NCI-H526 treated with DMSO at 0.1 percent for 48 hours (cell line): ENCODE measurements around the gene MYL3.

Source experiments
- DNase-seq: peaks from one replicate; lab custom pipeline; 2025; lab: John Stamatoyannopoulos, UW

The MYL3 gene

DNA sequence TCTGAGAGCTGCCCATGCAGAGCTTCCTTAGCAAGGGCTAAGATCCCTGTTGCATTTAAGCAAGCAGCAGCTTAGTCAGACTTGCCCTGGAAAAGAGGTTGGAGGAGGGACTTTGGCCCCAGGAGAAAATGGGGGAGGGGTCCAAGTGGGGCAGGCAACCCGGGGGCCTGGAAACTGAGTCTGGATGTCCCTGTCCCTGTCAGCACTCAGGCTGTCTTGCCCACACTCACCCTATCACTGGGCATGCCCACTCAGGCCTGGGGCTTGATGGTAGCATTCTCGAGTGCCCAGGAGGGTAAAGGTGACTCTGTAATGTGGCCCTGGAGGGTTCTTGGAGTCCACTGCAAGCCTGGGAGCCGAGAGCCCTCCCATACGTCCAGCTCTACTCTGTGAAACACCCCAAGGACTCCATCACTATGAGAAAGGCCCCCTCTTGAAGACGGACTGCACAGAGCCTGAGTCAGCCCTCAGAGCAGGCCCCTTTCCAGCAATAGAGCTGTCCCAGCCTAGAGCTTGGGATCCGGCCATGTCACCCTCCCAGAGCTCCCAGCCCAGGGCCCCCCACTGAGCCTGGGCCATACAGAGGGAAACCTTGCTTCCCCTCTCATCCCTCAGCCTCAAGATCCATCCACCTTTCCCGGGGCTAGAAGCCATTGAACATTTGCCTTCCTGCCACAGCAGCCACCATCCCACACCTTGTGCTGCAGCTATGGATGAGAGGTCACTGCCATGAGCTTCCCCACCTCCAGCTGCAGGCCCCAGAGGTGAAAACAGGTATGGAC, 13.4 kb downstream of the MYL3 start:
- DNase-seq, result no peak

DNA sequence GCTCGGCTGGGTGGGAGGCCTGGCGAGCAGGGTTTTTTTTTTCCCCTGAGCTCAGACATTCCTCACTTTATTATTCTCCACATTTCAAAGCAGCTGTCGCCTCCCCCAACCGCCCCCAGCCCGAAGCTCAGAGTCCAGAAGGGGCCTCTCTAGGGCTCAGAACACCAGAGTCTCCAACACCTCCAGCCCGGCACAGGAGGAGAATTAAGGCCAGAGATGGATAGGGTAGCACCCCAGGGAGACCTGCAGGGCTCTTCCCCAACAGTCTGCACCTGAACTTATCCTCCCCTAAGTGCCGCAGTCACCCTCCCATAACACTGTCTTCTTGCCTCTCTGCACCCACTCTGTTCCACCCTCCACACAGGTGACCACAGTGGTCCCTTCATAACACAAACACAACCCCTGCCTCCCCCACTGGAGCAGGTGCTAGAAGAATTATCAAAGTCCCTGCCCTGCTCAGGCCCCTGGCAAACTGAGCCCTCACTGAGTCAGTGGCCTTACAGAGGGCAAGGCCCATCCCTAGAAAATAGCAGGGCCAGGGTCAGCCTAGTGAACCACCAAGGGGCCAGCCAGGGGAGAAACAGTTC, 14.1 kb downstream of the MYL3 start:
- no peak for DNase-seq

- DNase-seq, result no peak
Measured at GRCh38 chr3:46848271-46849044, 14.8 kb downstream of the MYL3 start.

DNA sequence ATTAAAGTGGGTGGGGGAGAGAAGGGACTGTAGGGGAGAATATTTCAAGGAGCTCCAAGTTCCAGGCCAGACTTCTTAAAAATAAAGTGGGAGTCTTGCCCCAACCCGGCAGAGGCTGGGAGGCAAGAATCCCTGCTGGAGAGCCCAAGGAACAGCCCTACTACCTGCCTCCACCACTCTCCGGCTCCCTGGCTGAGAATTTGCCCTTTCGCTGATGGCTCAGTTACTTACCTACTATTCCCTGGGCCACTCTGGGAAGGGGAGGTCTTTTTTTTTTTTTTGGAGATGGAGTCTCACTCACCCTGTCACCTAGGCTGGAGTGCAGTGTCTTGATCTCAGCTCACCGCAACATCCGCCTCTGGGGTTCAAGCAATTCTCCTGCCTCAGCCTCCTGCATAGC, 15.5 kb downstream of the MYL3 start:
- DNase-seq, result no peak

- no peak for DNase-seq
Measured at GRCh38 chr3:46846624-46847542, 16.4 kb downstream of the MYL3 start.

GRCh38 chr3:46845860-46846623, 17.2 kb downstream of the MYL3 start:
- DNase-seq, result no peak

DNA sequence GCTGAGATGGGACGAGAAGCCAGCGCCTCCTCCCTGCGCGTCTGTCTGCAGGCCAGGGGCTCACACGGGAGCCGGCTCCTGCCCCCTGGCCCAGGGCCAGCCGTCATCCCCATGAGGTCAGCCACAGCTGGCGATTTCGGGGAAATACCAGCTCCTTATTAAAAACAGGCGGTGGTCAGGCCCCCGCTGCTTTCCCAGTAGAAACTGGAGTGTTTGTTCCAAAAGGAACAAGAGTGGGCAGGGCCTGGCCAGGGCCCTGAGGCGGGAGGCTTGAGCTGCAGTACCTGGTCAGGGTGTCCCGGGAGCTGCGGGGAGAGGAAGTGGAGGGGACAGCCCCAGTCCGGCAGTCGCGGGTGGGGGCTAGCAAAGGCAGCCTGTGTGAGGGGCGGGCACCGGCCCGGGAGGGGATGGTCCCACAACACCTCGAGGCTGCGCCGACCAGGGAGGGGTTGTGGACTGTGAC, 17.8 kb downstream of the MYL3 start:
- DNase-seq, result no peak

- DNase-seq, result no peak
Measured at GRCh38 chr3:46844881-46845312, 18.3 kb downstream of the MYL3 start.

- no peak for DNase-seq
Measured at GRCh38 chr3:46844397-46844796, 18.8 kb downstream of the MYL3 start.

GRCh38 chr3:46843508-46843907, 19.7 kb downstream of the MYL3 start:
- DNase-seq, result no peak

DNA sequence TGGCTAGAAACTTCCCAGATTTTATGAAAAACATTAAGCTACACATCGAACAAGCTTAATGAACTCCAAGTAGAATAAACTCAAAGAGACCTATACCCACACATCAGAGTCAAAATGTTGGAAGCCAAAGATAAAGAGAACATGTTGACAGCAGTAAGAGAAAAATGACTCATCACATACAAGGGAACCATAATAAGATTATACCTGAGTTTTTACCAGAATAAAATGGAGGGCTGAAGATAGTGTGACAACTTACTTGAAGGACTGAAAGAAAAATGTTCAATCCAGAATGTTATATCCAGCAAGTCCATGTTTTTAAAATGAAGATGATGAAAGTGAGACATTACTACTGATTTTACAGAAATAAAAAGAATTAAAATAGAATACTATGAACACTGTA, 22.8 kb downstream of the MYL3 start:
- DNase-seq, result no peak

- no peak for DNase-seq
Measured at GRCh38 chr3:46838301-46838700, 24.9 kb downstream of the MYL3 start.

GRCh38 chr3:46835491-46835890, 27.8 kb downstream of the MYL3 start:
- DNase-seq, result no peak

GRCh38 chr3:46835054-46835453, 28.2 kb downstream of the MYL3 start:
- DNase-seq, result no peak

DNA sequence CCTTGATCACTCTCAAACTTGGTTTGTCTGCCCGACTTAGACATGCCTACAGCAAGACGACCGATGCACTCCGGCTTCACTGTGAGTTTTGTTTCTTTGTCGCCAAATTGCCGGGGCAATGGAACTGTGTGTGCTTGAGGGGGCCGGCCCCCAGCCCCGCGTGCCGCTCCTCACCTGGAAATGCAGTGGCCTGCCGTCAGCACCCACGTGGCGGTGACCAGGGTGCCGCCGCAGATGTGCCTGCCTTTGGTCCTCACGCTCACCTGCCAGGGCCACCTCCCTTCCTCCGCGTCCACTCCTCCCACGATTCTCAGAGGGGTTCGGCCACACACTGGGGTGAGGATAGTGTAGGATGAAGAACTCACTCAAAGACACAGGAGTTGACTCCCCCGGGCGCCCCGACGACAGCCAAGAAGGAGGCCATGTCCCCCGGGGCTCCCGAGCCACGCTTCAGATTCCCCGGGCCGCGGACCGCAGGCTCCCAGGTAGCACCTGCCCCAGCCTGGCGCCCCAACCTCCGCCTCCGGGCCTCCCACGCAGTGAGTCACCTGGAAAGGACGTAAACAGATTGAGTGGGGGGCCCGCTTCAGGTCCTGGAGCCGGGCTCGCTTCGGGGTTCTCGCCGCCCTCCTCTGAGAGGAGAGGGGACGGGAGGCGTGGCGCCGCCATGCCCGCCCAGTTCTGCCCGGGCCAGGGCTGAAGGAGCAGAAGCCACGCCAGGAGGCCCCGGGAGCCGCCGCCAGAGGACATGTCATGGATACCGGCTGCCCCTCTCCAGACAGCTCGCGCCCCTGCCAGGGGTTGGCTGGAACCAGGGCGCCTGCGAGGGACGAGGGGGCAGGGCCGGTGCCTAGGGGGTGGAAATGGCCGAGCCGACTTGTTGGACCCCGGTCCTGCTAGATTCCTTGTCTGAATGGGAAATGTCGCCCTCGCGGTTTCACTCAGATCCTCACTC, 29.6 kb downstream of the MYL3 start:
- DNase-seq, result no peak

DNA sequence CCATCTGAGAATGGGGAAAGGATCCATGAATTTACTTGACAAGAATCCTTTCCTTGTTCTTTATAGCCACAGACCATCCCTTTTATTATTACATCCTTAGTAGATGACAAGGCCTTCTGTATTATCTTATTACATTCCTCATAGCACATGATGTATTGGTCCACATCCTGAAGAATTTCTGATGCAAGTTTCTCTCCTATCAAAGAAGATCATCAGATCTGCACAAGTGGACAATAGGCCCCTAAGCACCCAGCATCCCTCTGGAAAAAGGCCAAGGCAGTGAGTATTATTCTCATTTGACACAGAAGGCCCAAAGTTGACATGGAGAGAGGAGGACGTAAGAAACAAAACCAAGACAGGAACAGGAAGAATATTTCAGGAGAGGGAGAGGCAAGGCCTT, 31.4 kb downstream of the MYL3 start:
- DNase-seq, result no peak

DNA sequence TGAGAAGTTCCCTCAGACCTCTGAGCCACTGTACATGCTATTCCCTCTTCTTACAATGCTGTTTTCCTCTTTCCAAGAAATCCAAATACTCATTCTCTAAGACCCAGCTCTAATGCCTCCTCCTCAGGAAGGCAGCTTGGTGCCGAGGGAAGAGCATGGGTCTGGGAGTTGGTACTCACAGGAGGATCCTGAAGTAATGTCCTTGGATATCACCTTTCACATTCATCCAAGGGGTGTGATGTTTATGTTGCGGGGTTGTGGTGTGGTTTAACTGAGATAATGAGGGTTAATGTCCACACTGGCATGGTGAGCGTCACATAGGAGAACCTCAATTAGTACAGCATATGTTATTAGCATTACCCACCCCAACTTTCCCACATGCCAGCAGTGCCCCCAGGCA, 31.9 kb downstream of the MYL3 start:
- no peak for DNase-seq

DNA sequence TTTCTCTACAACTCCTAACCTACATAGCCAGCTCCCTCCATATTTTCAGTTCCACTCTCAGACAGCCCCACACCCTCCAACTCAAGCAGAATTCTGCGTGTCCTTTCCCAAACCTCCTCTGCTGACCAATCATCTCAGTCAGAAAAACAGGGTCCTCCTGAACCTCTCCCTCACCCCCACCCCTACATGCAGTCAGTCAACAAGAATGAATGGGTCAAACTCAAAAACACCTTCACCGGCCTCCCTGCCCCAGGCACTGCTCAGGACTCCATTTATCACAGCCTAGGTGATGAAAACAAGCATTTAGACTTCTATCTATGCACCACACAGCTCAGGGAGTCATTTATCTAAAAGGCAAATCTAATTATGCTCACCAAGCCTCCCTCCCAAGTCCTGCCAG, 32.4 kb downstream of the MYL3 start:
- no peak for DNase-seq

- no peak for DNase-seq
Measured at GRCh38 chr3:46829699-46830208, 33.5 kb downstream of the MYL3 start.

GRCh38 chr3:46825450-46825849, 37.8 kb downstream of the MYL3 start:
- DNase-seq, result no peak
